Activated naive CD8-positive, alpha-beta T cell treated with anti-CD3 and anti-CD28 coated beads, Interleukin-2, amount 50 U/mL, for 24 hours (primary cell): ENCODE data around the gene FLYWCH2.
"Not testable (repeated sequence)": the region's sequence is repeated elsewhere in the genome, so short reads cannot be mapped to it uniquely, and the experiment has no call there.

Experiments
- ATAC-seq: fragments of 150-1000 bp; cut with Tn5 transposase; one replicate; pipeline ENCODE4 v1.10.0; 2021
- DNase-seq: peaks from one replicate; pipeline ENCODE4 v3.0.0; 2021
- H3K27ac Mint-ChIP-seq: one replicate; pipeline ENCODE4 v1.8.0; 2021; ENCODE audit warnings: mild to moderate bottlenecking, mixed read lengths
- H3K27me3 Mint-ChIP-seq: one replicate; pipeline ENCODE4 v1.8.0; 2021; ENCODE audit warnings: mixed read lengths
- H3K36me3 Mint-ChIP-seq: one replicate; pipeline ENCODE4 v1.8.0; 2021; ENCODE audit warnings: low read depth, mixed read lengths
- H3K4me1 Mint-ChIP-seq: one replicate; pipeline ENCODE4 v1.8.0; 2021; ENCODE audit warnings: mixed read lengths
- H3K4me3 Mint-ChIP-seq: one replicate; pipeline ENCODE4 v1.8.0; 2021; ENCODE audit warnings: mild to moderate bottlenecking, moderate library complexity, mixed read lengths
- H3K9me3 Mint-ChIP-seq: one replicate; pipeline ENCODE4 v1.8.0; 2021; ENCODE audit warnings: mixed read lengths

The FLYWCH2 gene

GRCh38 chr16:2894231-2894630 is 11.2 kb downstream of the FLYWCH2 start:
- H3K4me1 Mint-ChIP-seq, result no peaks in the 10 kb centered on the region
- no peaks in the 10 kb centered on the region for H3K27me3 Mint-ChIP-seq
- no peak overlapping the region for H3K27ac Mint-ChIP-seq
- ATAC-seq, result no peak
- DNase-seq, result no peak
- H3K4me3 Mint-ChIP-seq, result no peak overlapping the region
- no peaks in the 10 kb centered on the region for H3K36me3 Mint-ChIP-seq
- H3K9me3 Mint-ChIP-seq, result no peaks in the 10 kb centered on the region

- DNase-seq (no peak), ATAC-seq (no peak)
Measured at GRCh38 chr16:2895813-2896212, 12.8 kb downstream of the FLYWCH2 start.

GRCh38 chr16:2896480-2897010 is 13.5 kb downstream of the FLYWCH2 start:
- no peaks in the 10 kb centered on the region for H3K27me3 Mint-ChIP-seq
- no peaks in the 10 kb centered on the region for H3K36me3 Mint-ChIP-seq
- no peaks in the 10 kb centered on the region for H3K9me3 Mint-ChIP-seq
- H3K4me1 Mint-ChIP-seq, result no peaks in the 10 kb centered on the region
- no peak overlapping the region for H3K27ac Mint-ChIP-seq
- no peak for ATAC-seq
- no peak overlapping the region for H3K4me3 Mint-ChIP-seq
- no peak for DNase-seq

More at GRCh38 chr16:2895813-2896212, 12.8 kb downstream of the FLYWCH2 start:
- Mint-ChIP-seq H3K27ac (no peak overlapping the region), H3K36me3 (no peaks in the 10 kb centered on the region), H3K4me3 (no peak overlapping the region), H3K27me3 (no peaks in the 10 kb centered on the region), H3K4me1 (no peaks in the 10 kb centered on the region), H3K9me3 (no peaks in the 10 kb centered on the region)

- H3K27me3 Mint-ChIP-seq, result no peaks in the 10 kb centered on the region
- peak; percentile 72 for ATAC-seq
- no peak for DNase-seq
- H3K36me3 Mint-ChIP-seq, result no peaks in the 10 kb centered on the region
- H3K4me3 Mint-ChIP-seq, result no peak overlapping the region
- no peak overlapping the region for H3K27ac Mint-ChIP-seq
- no peaks in the 10 kb centered on the region for H3K4me1 Mint-ChIP-seq
- no peaks in the 10 kb centered on the region for H3K9me3 Mint-ChIP-seq
Measured at GRCh38 chr16:2897110-2897509, 14.1 kb downstream of the FLYWCH2 start.

- H3K36me3 Mint-ChIP-seq, result no peaks in the 10 kb centered on the region
- no peak for DNase-seq
- ATAC-seq, result no peak
- H3K9me3 Mint-ChIP-seq, result no peaks in the 10 kb centered on the region
- H3K4me1 Mint-ChIP-seq, result peaks cover 3% of the 10 kb centered on the region
- H3K27ac Mint-ChIP-seq, result no peak overlapping the region
- H3K27me3 Mint-ChIP-seq, result no peaks in the 10 kb centered on the region
- H3K4me3 Mint-ChIP-seq, result no peak overlapping the region
Measured at GRCh38 chr16:2898831-2899563, 16.0 kb downstream of the FLYWCH2 start.

GRCh38 chr16:2899564-2900072 is 16.6 kb downstream of the FLYWCH2 start:
- ATAC-seq, result no peak
- H3K9me3 Mint-ChIP-seq, result no peaks in the 10 kb centered on the region
- H3K4me1 Mint-ChIP-seq, result peaks cover 6% of the 10 kb centered on the region
- no peak overlapping the region for H3K27ac Mint-ChIP-seq
- DNase-seq, result no peak
- no peaks in the 10 kb centered on the region for H3K27me3 Mint-ChIP-seq
- H3K4me3 Mint-ChIP-seq, result no peak overlapping the region
- no peaks in the 10 kb centered on the region for H3K36me3 Mint-ChIP-seq

GRCh38 chr16:2900526-2901075 is 17.6 kb downstream of the FLYWCH2 start:
- H3K9me3 Mint-ChIP-seq, result no peaks in the 10 kb centered on the region
- no peak for DNase-seq
- no peaks in the 10 kb centered on the region for H3K36me3 Mint-ChIP-seq
- no peak overlapping the region for H3K4me3 Mint-ChIP-seq
- no peak for ATAC-seq
- no peaks in the 10 kb centered on the region for H3K27me3 Mint-ChIP-seq
- no peak overlapping the region for H3K27ac Mint-ChIP-seq
- H3K4me1 Mint-ChIP-seq, result peaks cover 7% of the 10 kb centered on the region

- DNase-seq (no peak), ATAC-seq (no peak)
- Mint-ChIP-seq H3K4me3 (no peak overlapping the region), H3K27ac (no peak overlapping the region), H3K36me3 (no peaks in the 10 kb centered on the region), H3K27me3 (no peaks in the 10 kb centered on the region), H3K4me1 (peaks cover 21% of the 10 kb centered on the region), H3K9me3 (no peaks in the 10 kb centered on the region)
Measured at GRCh38 chr16:2902337-2903130, 19.5 kb downstream of the FLYWCH2 start.

- peak overlapping the region; percentile 74 for H3K27ac Mint-ChIP-seq
- H3K27me3 Mint-ChIP-seq, result no peaks in the 10 kb centered on the region
- no peaks in the 10 kb centered on the region for H3K36me3 Mint-ChIP-seq
- peak; percentile 83 for DNase-seq
- peaks cover 21% of the 10 kb centered on the region for H3K4me1 Mint-ChIP-seq
- H3K9me3 Mint-ChIP-seq, result no peaks in the 10 kb centered on the region
- H3K4me3 Mint-ChIP-seq, result peak overlapping the region; percentile 92
- peak; percentile 67 for ATAC-seq
Measured at GRCh38 chr16:2904100-2904921, 21.3 kb downstream of the FLYWCH2 start.

GRCh38 chr16:2904922-2905240 is 21.9 kb downstream of the FLYWCH2 start:
- Mint-ChIP-seq H3K27ac (peak overlapping the region; percentile 74), H3K4me3 (peak overlapping the region; percentile 92), H3K4me1 (peaks cover 21% of the 10 kb centered on the region), H3K36me3 (no peaks in the 10 kb centered on the region), H3K27me3 (no peaks in the 10 kb centered on the region), H3K9me3 (no peaks in the 10 kb centered on the region)
- ATAC-seq, result no peak
- DNase-seq, result no peak

GRCh38 chr16:2905241-2905987 is 22.4 kb downstream of the FLYWCH2 start:
- peaks cover 21% of the 10 kb centered on the region for H3K4me1 Mint-ChIP-seq
- H3K36me3 Mint-ChIP-seq, result no peaks in the 10 kb centered on the region
- ATAC-seq (peak; percentile 74), DNase-seq (peak; percentile 99)
- no peaks in the 10 kb centered on the region for H3K9me3 Mint-ChIP-seq
- peak overlapping the region; percentile 92 for H3K4me3 Mint-ChIP-seq
- H3K27ac Mint-ChIP-seq, result peak overlapping the region; percentile 74
- H3K27me3 Mint-ChIP-seq, result no peaks in the 10 kb centered on the region

GRCh38 chr16:2905988-2906387 is 23.0 kb downstream of the FLYWCH2 start:
- Mint-ChIP-seq H3K4me1 (peaks cover 21% of the 10 kb centered on the region), H3K9me3 (no peaks in the 10 kb centered on the region), H3K27ac (peak overlapping the region; percentile 54), H3K27me3 (no peaks in the 10 kb centered on the region), H3K4me3 (peak overlapping the region; percentile 92), H3K36me3 (no peaks in the 10 kb centered on the region)
- DNase-seq (no peak), ATAC-seq (no peak)

GRCh38 chr16:2907084-2907753 is 24.2 kb downstream of the FLYWCH2 start:
- not testable (repeated sequence) for H3K4me3 Mint-ChIP-seq, H3K27me3 Mint-ChIP-seq
- H3K4me1 Mint-ChIP-seq, result peaks cover 26% of the 10 kb centered on the region

More at GRCh38 chr16:2907084-2907753, 24.2 kb downstream of the FLYWCH2 start:
- H3K9me3 Mint-ChIP-seq, H3K27ac Mint-ChIP-seq, H3K36me3 Mint-ChIP-seq, ATAC-seq: not testable (repeated sequence)
- DNase-seq, result peak; percentile 38
